Measurements from ENCODE around the gene PLCG2. TPM values are rescaled to one million over a fixed set of nuclear protein-coding genes. Genes with fewer than 3 reads are reported as not detected.

PLCG2 gene
- total and polyA plus RNA-seq, 9 donors, result 3.3 to 16.4 (median 5.6) TPM

DNA sequence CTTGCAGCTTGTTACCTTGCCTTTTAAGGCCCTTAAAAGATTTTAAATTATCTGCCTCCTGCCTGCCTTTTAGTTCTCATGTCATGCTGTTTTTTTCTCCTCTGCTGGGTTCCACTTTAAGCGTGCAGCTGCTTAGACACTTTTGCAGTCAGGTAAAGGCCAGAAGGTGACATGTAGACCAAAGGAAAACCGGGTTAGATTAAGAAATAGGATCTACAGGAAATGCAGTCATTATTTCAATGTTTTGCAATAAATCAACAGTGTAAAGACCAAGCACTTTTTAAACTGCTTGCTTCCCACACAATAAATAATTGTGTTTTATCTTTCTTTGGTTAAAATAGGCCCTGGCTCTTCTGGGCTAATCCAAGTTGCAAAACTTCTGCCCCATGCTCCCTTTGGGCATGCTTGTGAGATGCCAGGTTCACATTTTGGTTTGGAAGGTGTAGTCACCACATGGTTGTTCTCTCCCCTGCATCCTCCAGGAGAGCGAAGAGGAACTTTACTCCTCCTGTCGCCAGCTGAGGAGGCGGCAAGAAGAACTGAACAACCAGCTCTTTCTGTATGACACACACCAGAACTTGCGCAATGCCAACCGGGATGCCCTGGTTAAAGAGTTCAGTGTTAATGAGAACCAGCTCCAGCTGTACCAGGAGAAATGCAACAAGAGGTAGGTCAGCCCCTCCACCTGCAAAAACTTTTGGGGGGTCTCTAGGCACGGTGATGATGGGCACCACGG lies 177.3 kb downstream of the PLCG2 start:
- DNase-seq, result no peak
- 72 to 79% (median 75%) methylated on average over 9 of the region's 9 CpGs for WGBS, 3 donors
- Histone ChIP-seq H3K36me3 (no peaks in the 10 kb centered on the region), H3K4me3 (no peak overlapping the region), H3K4me1 (ENCODE audit: insufficient read depth) (no peaks in the 10 kb centered on the region), H3K27ac (no peak overlapping the region), H3K9me3 (no peaks in the 10 kb centered on the region), H3K27me3 (no peaks in the 10 kb centered on the region)
- TF ChIP-seq EP300 (IDR thresholded peaks at IDR 0.05), result no peak
- TF ChIP-seq, protein P1, sequence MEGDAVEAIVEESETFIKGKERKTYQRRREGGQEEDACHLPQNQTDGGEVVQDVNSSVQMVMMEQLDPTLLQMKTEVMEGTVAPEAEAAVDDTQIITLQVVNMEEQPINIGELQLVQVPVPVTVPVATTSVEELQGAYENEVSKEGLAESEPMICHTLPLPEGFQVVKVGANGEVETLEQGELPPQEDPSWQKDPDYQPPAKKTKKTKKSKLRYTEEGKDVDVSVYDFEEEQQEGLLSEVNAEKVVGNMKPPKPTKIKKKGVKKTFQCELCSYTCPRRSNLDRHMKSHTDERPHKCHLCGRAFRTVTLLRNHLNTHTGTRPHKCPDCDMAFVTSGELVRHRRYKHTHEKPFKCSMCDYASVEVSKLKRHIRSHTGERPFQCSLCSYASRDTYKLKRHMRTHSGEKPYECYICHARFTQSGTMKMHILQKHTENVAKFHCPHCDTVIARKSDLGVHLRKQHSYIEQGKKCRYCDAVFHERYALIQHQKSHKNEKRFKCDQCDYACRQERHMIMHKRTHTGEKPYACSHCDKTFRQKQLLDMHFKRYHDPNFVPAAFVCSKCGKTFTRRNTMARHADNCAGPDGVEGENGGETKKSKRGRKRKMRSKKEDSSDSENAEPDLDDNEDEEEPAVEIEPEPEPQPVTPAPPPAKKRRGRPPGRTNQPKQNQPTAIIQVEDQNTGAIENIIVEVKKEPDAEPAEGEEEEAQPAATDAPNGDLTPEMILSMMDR (IDR thresholded peaks at IDR 0.05), result no peak
- TF ChIP-seq POLR2A (IDR thresholded peaks at IDR 0.05), result no peak
- intact Hi-C loops (cut with DNase I), result no loop called here

DNA sequence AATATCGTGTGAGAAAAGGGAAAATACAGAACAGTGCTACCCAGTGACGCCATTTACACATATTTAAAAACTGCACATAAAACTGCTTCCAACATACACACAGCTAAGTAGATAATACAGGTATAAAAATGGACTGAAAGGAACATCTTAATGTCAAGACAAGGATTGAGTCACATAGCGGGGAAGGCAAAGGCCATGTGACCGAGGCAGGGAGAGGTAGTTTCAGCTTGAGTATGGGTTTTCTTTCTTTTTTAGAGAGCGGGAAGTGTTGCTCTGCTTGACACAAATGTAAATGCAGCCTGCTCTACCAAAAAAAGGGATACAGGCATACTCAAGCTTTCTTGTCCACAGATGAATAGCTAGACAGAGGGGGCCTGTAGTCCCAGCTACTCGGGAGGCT lies 185.7 kb downstream of the PLCG2 start:
- no peak for DNase-seq
- Histone ChIP-seq H3K9me3 (no peaks in the 10 kb centered on the region), H3K27me3 (no peaks in the 10 kb centered on the region), H3K36me3 (no peaks in the 10 kb centered on the region), H3K4me1 (ENCODE audit: insufficient read depth) (no peaks in the 10 kb centered on the region), H3K4me3 (no peak overlapping the region), H3K27ac (no peak overlapping the region)
- TF ChIP-seq, protein P1 (IDR thresholded peaks at IDR 0.05), result no peak
- no peak for TF ChIP-seq EP300 (IDR thresholded peaks at IDR 0.05)
- TF ChIP-seq POLR2A (IDR thresholded peaks at IDR 0.05), result no peak
- WGBS, 3 donors, result 92 to 94% (median 93%) methylated on average over 6 of the region's 6 CpGs
- intact Hi-C loops (cut with DNase I), result no loop called here

DNA sequence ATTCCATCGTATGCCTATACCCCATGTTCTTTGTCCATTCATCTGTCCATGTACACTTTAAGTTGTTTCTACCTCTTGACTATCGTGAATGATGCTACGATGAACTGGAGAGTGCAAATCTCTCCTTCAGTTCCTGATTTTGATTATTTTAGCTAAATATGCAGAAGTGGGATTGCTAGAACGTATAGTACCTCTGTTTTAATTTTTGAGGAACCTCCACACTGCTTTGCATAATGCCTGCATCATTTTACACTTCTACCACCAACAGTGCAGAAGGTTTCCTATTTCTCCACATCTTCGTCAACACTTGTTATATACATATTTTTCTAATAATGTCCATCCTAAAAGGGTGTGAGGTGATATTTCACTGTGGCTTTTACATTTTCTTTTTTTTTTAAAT lies 188.3 kb downstream of the PLCG2 start:
- DNase-seq, result no peak
- H3K4me1 ChIP-seq (ENCODE audit: insufficient read depth), result no peaks in the 10 kb centered on the region
- TF ChIP-seq POLR2A (IDR thresholded peaks at IDR 0.05), result no peak
- TF ChIP-seq, protein P1 (IDR thresholded peaks at IDR 0.05), result no peak
- TF ChIP-seq EP300 (IDR thresholded peaks at IDR 0.05), result no peak
- H3K27ac ChIP-seq, result no peak overlapping the region
- H3K36me3 ChIP-seq, result no peaks in the 10 kb centered on the region
- H3K27me3 ChIP-seq, result no peaks in the 10 kb centered on the region
- no peaks in the 10 kb centered on the region for H3K9me3 ChIP-seq
- 78 to 89% (median 79%) methylated on average over 5 of the region's 5 CpGs for WGBS, 3 donors
- no peak overlapping the region for H3K4me3 ChIP-seq
- intact Hi-C loops (cut with DNase I), result no loop called here

DNA sequence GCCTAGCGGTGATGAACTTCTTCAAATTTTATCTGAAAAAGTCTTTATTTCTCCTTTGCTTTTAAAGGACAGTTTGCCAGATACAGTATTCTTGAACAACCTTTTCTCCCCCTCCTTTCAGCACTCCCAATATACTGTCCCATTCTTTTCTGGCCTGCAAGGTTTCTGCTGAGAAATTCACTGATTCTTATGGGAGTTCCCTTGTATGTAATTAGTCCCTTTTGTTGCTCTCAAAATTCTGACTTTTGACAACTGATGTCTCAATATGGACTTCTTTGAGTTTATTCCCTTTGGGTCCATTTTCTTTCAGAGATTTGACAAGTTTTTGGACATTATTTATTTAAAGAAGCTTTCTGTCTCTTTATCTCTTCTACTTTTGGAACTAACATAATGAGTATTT lies 192.8 kb downstream of the PLCG2 start:
- intact Hi-C loops (cut with DNase I), result no loop called here
- 94 to 100% (median 96%) methylated on average over 1 of the region's 1 CpG for WGBS, 3 donors
- H3K4me3 ChIP-seq, result no peak overlapping the region
- H3K9me3 ChIP-seq, result peaks cover 0 to 3% of the 10 kb centered on the region in 2 donors
- DNase-seq, result no peak
- no peaks in the 10 kb centered on the region for H3K27me3 ChIP-seq
- no peak overlapping the region for H3K27ac ChIP-seq
- TF ChIP-seq EP300 (IDR thresholded peaks at IDR 0.05), result no peak
- TF ChIP-seq POLR2A (IDR thresholded peaks at IDR 0.05), result no peak
- TF ChIP-seq, protein P1 (IDR thresholded peaks at IDR 0.05), result no peak
- no peaks in the 10 kb centered on the region for H3K4me1 ChIP-seq (ENCODE audit: insufficient read depth)
- no peaks in the 10 kb centered on the region for H3K36me3 ChIP-seq

Data from ovary (tissue), 9 donors.